Measurements from ENCODE around the gene NOD1. TPM values are rescaled to one million over a fixed set of nuclear protein-coding genes. Genes with fewer than 3 reads are reported as not detected.

NOD1 gene
- total and polyA plus RNA-seq, 2 of the 8 experiments (the other 6 are each of a cell fraction or from before 2014, with no cell fraction given) = 3.8 to 6.5 TPM

DNA sequence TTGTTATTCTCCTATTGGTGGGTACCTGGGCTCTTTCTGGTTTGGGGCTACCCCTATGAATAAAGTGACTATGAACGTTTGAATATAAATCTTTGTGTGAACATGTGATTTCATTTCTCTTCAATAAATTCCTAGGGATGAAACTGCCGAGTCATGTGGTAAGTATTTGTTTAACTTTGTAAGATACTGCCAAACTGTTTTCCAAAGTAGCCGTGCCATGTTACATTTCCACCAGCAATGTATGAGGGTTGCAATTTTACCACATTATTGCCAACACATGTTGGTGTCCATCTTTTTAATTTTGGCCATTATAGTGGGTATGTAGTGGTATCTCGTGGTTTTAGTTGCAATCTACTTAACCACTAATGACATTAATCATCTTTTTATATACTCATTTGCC lies 99.5 kb downstream of the NOD1 start:
- H3K9ac ChIP-seq (replicated peaks in 1 of 4; ENCODE audit: extremely low read depth in 1 of 4, low read depth in 3 of 4, low read length in 3 of 4) = no peak overlapping the region
- POLR2A ChIA-PET (ENCODE audit: partially characterized antibody) = no interaction called here
- CTCF ChIA-PET (ENCODE audit: partially characterized antibody) = no interaction called here
- TF ChIP-seq RNF2 (IDR thresholded peaks at IDR 0.05; ENCODE audit: borderline replicate concordance, low read depth, low read length, missing control alignments, poor library complexity, severe bottlenecking) (no peak), YY1 (IDR thresholded peaks at IDR 0.05; ENCODE audit: low read depth, low read length) (no peak), POLR2A (IDR thresholded peaks at IDR 0.05; ENCODE audit: control extremely low read depth in 1 of 2, low read depth in 2 of 2, low read length in 2 of 2) (no peak), JUN (IDR thresholded peaks at IDR 0.05; ENCODE audit: low read depth, low read length) (no peak), SIRT6 (IDR thresholded peaks at IDR 0.05; ENCODE audit: low read length) (no peak), POU5F1 (IDR thresholded peaks at IDR 0.05; ENCODE audit: low read depth, low read length) (no peak), BRCA1 (IDR thresholded peaks at IDR 0.05; ENCODE audit: low read depth, low read length) (no peak), TBP (IDR thresholded peaks at IDR 0.05; ENCODE audit: low read depth, low read length) (no peak), CTBP2 (IDR thresholded peaks at IDR 0.05; ENCODE audit: borderline replicate concordance, insufficient read depth, insufficient read length, low read length) (no peak)
- TF ChIP-seq, protein P1, sequence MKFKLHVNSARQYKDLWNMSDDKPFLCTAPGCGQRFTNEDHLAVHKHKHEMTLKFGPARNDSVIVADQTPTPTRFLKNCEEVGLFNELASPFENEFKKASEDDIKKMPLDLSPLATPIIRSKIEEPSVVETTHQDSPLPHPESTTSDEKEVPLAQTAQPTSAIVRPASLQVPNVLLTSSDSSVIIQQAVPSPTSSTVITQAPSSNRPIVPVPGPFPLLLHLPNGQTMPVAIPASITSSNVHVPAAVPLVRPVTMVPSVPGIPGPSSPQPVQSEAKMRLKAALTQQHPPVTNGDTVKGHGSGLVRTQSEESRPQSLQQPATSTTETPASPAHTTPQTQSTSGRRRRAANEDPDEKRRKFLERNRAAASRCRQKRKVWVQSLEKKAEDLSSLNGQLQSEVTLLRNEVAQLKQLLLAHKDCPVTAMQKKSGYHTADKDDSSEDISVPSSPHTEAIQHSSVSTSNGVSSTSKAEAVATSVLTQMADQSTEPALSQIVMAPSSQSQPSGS (IDR thresholded peaks at IDR 0.05; ENCODE audit: low read length) = no peak
- no peaks in the 10 kb centered on the region for H3K79me1 ChIP-seq (ENCODE audit: low read depth, low read length)
- H4K5ac ChIP-seq (ENCODE audit: insufficient read length, low read depth, low read length) = no peak overlapping the region
- no peak overlapping the region for H2BK5ac ChIP-seq (ENCODE audit: low read depth, low read length)
- H4K20me1 ChIP-seq (replicated peaks in 1 of 2; ENCODE audit: control insufficient read depth in 1 of 2, insufficient read depth in 2 of 2, low read length in 2 of 2) = no peaks in the 10 kb centered on the region
- no peaks in the 10 kb centered on the region for H3K36me3 ChIP-seq (ENCODE audit: control insufficient read depth in 2 of 4, insufficient read depth in 4 of 4, low read length in 3 of 4)
- H3K4me3 ChIP-seq (ENCODE audit: extremely low read depth in 1 of 4, insufficient read depth in 2 of 4, low read depth in 3 of 4, low read length in 4 of 4) = no peak overlapping the region
- no peak overlapping the region for H3K56ac ChIP-seq (replicated peaks; ENCODE audit: insufficient read length, low read depth, low read length)
- no peak overlapping the region for H2BK20ac ChIP-seq (ENCODE audit: low read length)
- H2BK12ac ChIP-seq (ENCODE audit: low read depth, low read length) = no peak overlapping the region
- no peak overlapping the region for H2BK15ac ChIP-seq (ENCODE audit: low read length)
- no peak overlapping the region for H3K14ac ChIP-seq (ENCODE audit: insufficient read length)
- H4K91ac ChIP-seq (replicated peaks; ENCODE audit: insufficient read length, low read length) = no peak overlapping the region
- WGBS, 2 experiments (ENCODE audit: extremely low coverage in 1 of 2, insufficient coverage in 1 of 2, insufficient read length in 1 of 2, insufficient replicate concordance in 2 of 2, low coverage in 1 of 2, low lambda C conversion rate in 2 of 2, missing lambda C conversion rate in 1 of 2) = 85% methylated on average over 4 of the region's 4 CpGs; no CpG with 5 or more reads in 1 of the 2 experiments
- H3K27me3 ChIP-seq (replicated peaks in 1 of 4; ENCODE audit: control insufficient read depth in 3 of 4, extremely low read depth in 1 of 4, insufficient read depth in 3 of 4, low read length in 3 of 4) = no peaks in the 10 kb centered on the region
- no peak overlapping the region for H3K4ac ChIP-seq (replicated peaks; ENCODE audit: insufficient read length, low read depth, low read length)
- H3K9me3 ChIP-seq (ENCODE audit: insufficient read depth in 2 of 2, low read depth in 1 of 2, low read length in 1 of 2) = no peaks in the 10 kb centered on the region
- H3K79me2 ChIP-seq (ENCODE audit: control insufficient read depth in 1 of 2, insufficient read depth in 2 of 2, low read length in 2 of 2) = no peaks in the 10 kb centered on the region
- H3K23ac ChIP-seq (ENCODE audit: insufficient read length) = no peak overlapping the region
- no peak overlapping the region for H2BK120ac ChIP-seq (replicated peaks; ENCODE audit: low read depth, low read length)
- DNase-seq (ENCODE audit: low read depth in 1 of 2, low spot score in 2 of 2) (no peak), FAIRE-seq (no peak)
- H3K23me2 ChIP-seq (ENCODE audit: low read depth, low read length) = no peaks in the 10 kb centered on the region
- no peak overlapping the region for H3K27ac ChIP-seq (ENCODE audit: low read depth, low read length)
- H2AFZ ChIP-seq (ENCODE audit: low read length) = no peak overlapping the region
- H3K4me2 ChIP-seq (ENCODE audit: insufficient read depth in 1 of 2, low read depth in 2 of 2, low read length in 2 of 2) = no peak overlapping the region
- H2AK5ac ChIP-seq (ENCODE audit: low read depth, low read length) = no peak overlapping the region
- H3K18ac ChIP-seq (ENCODE audit: extremely low read depth, low read length) = no peak overlapping the region
- H3K4me1 ChIP-seq (replicated peaks in 1 of 4; ENCODE audit: control insufficient read depth in 3 of 4, insufficient read depth in 4 of 4, low read length in 3 of 4) = no peaks in the 10 kb centered on the region; a peak in 2 of 7 replicates
- H4K8ac ChIP-seq (ENCODE audit: extremely low read depth, insufficient read depth, low read length) = no peak overlapping the region

Measured in H1 (cell line).